ENCODE measurements around the gene BCL2L1. TPM values are rescaled to one million over a fixed set of nuclear protein-coding genes. Genes with fewer than 3 reads are reported as not detected.

BCL2L1 gene
- total RNA-seq, 4 donors from 2014 or later: 105 to 138 (median 119) TPM

DNA sequence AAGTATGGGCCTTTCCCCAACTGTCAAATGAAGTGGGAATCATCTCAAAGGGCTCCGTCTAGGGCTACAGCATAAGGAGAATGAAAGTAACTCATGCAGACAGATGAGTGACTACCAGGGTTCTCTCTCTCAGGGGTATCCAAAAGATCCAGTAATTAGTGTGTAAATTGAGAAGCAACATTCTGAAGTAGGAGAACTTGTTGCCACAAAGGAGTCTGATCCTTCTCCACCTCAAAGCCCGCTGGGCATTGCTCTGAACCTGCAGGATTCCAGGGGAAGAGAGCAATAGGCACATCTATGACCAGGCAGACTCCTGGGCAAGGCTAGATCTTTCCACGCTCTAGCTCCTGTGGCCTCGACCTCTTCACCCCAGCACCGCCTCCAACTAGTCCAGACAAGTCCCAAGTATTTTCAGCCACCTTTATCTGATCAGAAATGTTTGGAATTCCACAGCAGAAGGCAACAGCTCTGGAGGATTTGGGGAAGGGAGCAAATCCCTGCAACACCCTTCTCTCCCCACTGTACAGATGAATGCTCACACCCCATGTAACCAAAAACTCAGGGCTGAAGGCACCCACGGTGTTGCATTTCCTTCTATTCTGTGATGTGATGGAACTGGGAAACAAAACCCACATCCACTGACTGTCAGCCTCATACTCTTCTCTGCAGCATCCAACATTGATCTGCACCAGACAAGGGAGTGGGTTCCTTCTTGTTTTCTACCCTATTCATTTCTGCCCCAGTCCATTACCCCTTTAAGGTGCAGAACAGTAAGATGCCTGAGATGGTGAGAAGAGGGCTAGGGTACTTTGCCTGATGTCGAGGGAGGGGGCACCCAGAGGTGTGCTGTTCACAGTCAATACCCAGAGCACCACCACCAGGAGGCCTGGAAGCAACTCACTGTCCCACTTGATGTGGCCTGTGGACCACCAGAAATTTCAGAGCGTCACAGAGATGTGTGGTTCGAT, 44.0 kb downstream of the BCL2L1 start:
- Histone ChIP-seq H3K4me1 (peaks cover 6 to 98% (median 55%) of the 10 kb centered on the region in 4 donors), H3K36me3 (peaks cover 0 to 20% (median 0%) of the 10 kb centered on the region in 3 donors), H3K27ac (peak overlapping the region in 2 of 4 donors; percentile 96 to 99), H3K9me3 (no peaks in the 10 kb centered on the region), H3K4me3 (no peak overlapping the region), H3K27me3 (no peaks in the 10 kb centered on the region)
- 77 to 79% methylated on average over 9 of the region's 9 CpGs for WGBS, 2 donors
- TF ChIP-seq, protein P1, sequence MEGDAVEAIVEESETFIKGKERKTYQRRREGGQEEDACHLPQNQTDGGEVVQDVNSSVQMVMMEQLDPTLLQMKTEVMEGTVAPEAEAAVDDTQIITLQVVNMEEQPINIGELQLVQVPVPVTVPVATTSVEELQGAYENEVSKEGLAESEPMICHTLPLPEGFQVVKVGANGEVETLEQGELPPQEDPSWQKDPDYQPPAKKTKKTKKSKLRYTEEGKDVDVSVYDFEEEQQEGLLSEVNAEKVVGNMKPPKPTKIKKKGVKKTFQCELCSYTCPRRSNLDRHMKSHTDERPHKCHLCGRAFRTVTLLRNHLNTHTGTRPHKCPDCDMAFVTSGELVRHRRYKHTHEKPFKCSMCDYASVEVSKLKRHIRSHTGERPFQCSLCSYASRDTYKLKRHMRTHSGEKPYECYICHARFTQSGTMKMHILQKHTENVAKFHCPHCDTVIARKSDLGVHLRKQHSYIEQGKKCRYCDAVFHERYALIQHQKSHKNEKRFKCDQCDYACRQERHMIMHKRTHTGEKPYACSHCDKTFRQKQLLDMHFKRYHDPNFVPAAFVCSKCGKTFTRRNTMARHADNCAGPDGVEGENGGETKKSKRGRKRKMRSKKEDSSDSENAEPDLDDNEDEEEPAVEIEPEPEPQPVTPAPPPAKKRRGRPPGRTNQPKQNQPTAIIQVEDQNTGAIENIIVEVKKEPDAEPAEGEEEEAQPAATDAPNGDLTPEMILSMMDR (IDR thresholded peaks at IDR 0.05): peak in 1 of 5 experiments; percentile 9
- TF ChIP-seq POLR2A (IDR thresholded peaks at IDR 0.05): no peak
- DNase-seq (ENCODE audit: low spot score in 2 of 2): no peak

- Histone ChIP-seq H3K4me3 (no peak overlapping the region), H3K36me3 (peaks cover 0 to 16% (median 0%) of the 10 kb centered on the region in 3 donors), H3K27ac (peak overlapping the region in 3 of 4 donors; percentile 9 to 99 (median 96)), H3K27me3 (no peaks in the 10 kb centered on the region), H3K9me3 (no peaks in the 10 kb centered on the region), H3K4me1 (peaks cover 6 to 99% (median 61%) of the 10 kb centered on the region in 4 donors)
- DNase-seq (ENCODE audit: low spot score in 2 of 2): no peak
- TF ChIP-seq EP300 (IDR thresholded peaks at IDR 0.05): no peak
- TF ChIP-seq POLR2A (IDR thresholded peaks at IDR 0.05): no peak
- TF ChIP-seq, protein P1 (IDR thresholded peaks at IDR 0.05): no peak
- WGBS, 2 donors: 94 to 96% methylated on average over 2 of the region's 2 CpGs
Measured at GRCh38 chr20:31677553-31678260, 45.0 kb downstream of the BCL2L1 start.

- H3K4me1 ChIP-seq: peaks cover 6 to 99% (median 71%) of the 10 kb centered on the region in 4 donors
- H3K27me3 ChIP-seq: no peaks in the 10 kb centered on the region
- peak overlapping the region; percentile 89 to 99 (median 98) for H3K27ac ChIP-seq
- H3K36me3 ChIP-seq: peaks cover 0 to 16% (median 0%) of the 10 kb centered on the region in 3 donors
- H3K4me3 ChIP-seq: no peak overlapping the region
- no peak for DNase-seq (ENCODE audit: low spot score in 2 of 2)
- TF ChIP-seq POLR2A (IDR thresholded peaks at IDR 0.05) (no peak), EP300 (IDR thresholded peaks at IDR 0.05) (no peak)
- TF ChIP-seq, protein P1 (IDR thresholded peaks at IDR 0.05): no peak
- H3K9me3 ChIP-seq: no peaks in the 10 kb centered on the region
- WGBS, 2 donors: 85 to 89% methylated on average over 7 of the region's 7 CpGs
Measured at GRCh38 chr20:31676609-31676989, 46.1 kb downstream of the BCL2L1 start.

DNA sequence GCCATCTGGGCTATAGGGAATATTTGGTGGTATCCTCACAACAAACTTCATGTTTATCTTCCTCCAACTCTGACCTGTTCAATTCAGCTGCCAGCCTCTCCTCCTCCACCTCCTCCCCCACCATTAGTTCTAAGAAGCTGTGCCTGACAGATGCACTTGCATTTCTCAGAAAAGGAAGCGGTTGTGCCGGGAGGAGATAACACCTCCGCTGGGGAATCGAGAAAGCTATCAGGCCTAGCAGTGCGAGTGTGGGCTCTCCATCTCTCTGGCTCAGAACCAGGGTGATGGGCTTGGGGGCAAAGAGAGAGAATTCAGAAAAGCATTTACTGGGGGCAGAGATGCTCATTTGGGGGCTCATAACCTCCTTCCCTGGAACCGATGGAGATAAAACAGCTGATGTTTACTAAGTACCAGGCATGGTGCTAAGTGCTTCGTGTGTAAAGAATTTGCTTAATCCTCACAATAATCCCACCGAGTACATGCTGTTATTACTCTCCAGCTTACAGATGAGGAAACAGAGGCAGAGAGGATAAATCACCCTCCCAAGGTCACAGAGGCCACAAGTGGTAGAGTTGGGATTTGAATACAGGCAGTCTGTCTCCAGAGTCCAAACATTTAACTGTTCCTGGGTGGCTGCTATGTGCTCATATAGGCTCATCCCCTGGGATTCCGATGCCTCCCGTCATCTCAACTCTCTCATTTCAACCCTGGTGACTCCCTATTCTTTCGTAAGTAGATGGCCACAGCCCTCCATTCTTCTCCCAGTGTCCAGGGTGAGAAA, 46.6 kb downstream of the BCL2L1 start:
- no peaks in the 10 kb centered on the region for H3K27me3 ChIP-seq
- no peak overlapping the region for H3K4me3 ChIP-seq
- peaks cover 0 to 16% (median 0%) of the 10 kb centered on the region in 3 donors for H3K36me3 ChIP-seq
- 57 to 69% methylated on average over 11 of the region's 11 CpGs for WGBS, 2 donors
- no peak for DNase-seq (ENCODE audit: low spot score in 2 of 2)
- H3K9me3 ChIP-seq: no peaks in the 10 kb centered on the region
- TF ChIP-seq, protein P1 (IDR thresholded peaks at IDR 0.05): no peak
- TF ChIP-seq EP300 (IDR thresholded peaks at IDR 0.05) (no peak), POLR2A (IDR thresholded peaks at IDR 0.05) (no peak)
- peaks cover 9 to 99% (median 77%) of the 10 kb centered on the region in 4 donors for H3K4me1 ChIP-seq
- peak overlapping the region; percentile 89 to 99 (median 98) for H3K27ac ChIP-seq

Measured in tibial nerve (tissue), 4 donors.